HCT116 (cell line): Measurements from ENCODE around the gene SP110. TPM values are rescaled to one million over a fixed set of nuclear protein-coding genes. Genes with fewer than 3 reads are reported as not detected.

ENCODE experiments used
- ATAC-seq: fragments of 200-7000 bp; cut with Tn5 transposase; 2 replicates; pipeline ENCODE4 v1.9.1; 2020; ENCODE audit warnings: mild to moderate bottlenecking, moderate library complexity
- BruUV-seq: library from RNA; stranded (reverse); fragments of 400-500 nt; replicated peaks from 2 replicates; lab custom pipeline; 2021; lab: Mats Ljungman, UMichigan
- CTCF ChIA-PET: fragments of 300-600 bp; sonication (Branson Sonifier 250); formaldehyde crosslinking; loops from one replicate; lab custom pipeline; 2021; ENCODE audit warnings: antibody characterized with exemption; lab: Charles Lee
- POLR2A ChIA-PET: fragments of 300-600, 350-600 bp; sonication (Branson Sonifier 250); formaldehyde crosslinking; loops from one replicate; lab custom pipeline; 2021; ENCODE audit warnings: antibody characterized with exemption; lab: Charles Lee
- RAD21 ChIA-PET, 2 experiments: fragments of 300-600 bp; sonication (Branson Sonifier 250); formaldehyde crosslinking; loops; one replicate each; lab custom pipeline; 2023; ENCODE audit warnings: low total read pairs in 2 of 2; ENCODE audit not compliant: uncharacterized antibody in 2 of 2, unreplicated experiment in 2 of 2, low non-redundant PET in 1 of 2; lab: Charles Lee
- DNase-seq: peaks from one replicate; pipeline ENCODE4 v3.0.0-alpha.2; 2010; ENCODE audit warnings: low read depth, low spot score
- H2AFZ ChIP-seq: fragments of 200-600 bp; shearing (Covaris generic), sonication (generic); 2 replicates; pipeline ENCODE4 v1.6.1; 2017; ENCODE audit warnings: low read depth, mixed run types, mixed read lengths, antibody characterized with exemption, low read length; ENCODE audit not compliant: poor library complexity, severe bottlenecking
- H3K27ac ChIP-seq: 2 replicates; pipeline ENCODE4 v1.5.1; 2012; ENCODE audit warnings: low read depth, low read length
- H3K27me3 ChIP-seq: fragments of 200-600 bp; sonication (generic); 2 replicates; pipeline ENCODE4 v1.6.1; 2016; ENCODE audit warnings: mixed run types, low read length, mixed read lengths; ENCODE audit not compliant: insufficient read depth
- H3K36me3 ChIP-seq, 2 experiments: fragments of 200-500 bp in 1 of 2; fragments of 200-600 bp in 1 of 2; sonication (Bioruptor generic) in 1 of 2; sonication (generic) in 1 of 2; 2 replicates each; pipeline versions ENCODE4 v1.5.1 to v1.6.1; 2014 to 2016; ENCODE audit warnings: low read length in 2 of 2, inconsistent platforms in 1 of 2, mixed read lengths in 1 of 2, mixed run types in 1 of 2; ENCODE audit not compliant: insufficient read depth in 2 of 2, control insufficient read depth in 1 of 2
- H3K4me1 ChIP-seq, 2 experiments: fragments of 200-600 bp in 1 of 2; sonication (generic) in 1 of 2; 2 replicates each; pipeline versions ENCODE4 v1.5.1 to v1.6.1; 2012 to 2017; ENCODE audit warnings: low read length in 2 of 2, inconsistent platforms in 1 of 2, mild to moderate bottlenecking in 1 of 2, mixed read lengths in 1 of 2, mixed run types in 1 of 2, moderate library complexity in 1 of 2; ENCODE audit not compliant: insufficient read depth in 2 of 2, control insufficient read depth in 1 of 2
- H3K4me2 ChIP-seq: fragments of 200-600 bp; sonication (generic); 2 replicates; pipeline ENCODE4 v1.6.1; 2017; ENCODE audit warnings: mixed run types, low read length, mixed read lengths
- H3K4me3 ChIP-seq, 2 experiments: fragments of 200-600 bp in 1 of 2; sonication (generic) in 1 of 2; replicated peaks in 1 of 2; 2 replicates each; pipeline ENCODE4 v1.5.1; 2011 to 2016; ENCODE audit warnings: low read length in 2 of 2, control low read depth in 1 of 2, low read depth in 1 of 2, mild to moderate bottlenecking in 1 of 2, mixed read lengths in 1 of 2, mixed run types in 1 of 2
- H3K79me2 ChIP-seq: fragments of 200-600 bp; sonication (generic); 2 replicates; pipeline ENCODE4 v1.6.1; 2017; ENCODE audit warnings: mild to moderate bottlenecking, mixed run types, low read length, moderate library complexity, mixed read lengths; ENCODE audit not compliant: insufficient read depth
- H3K9ac ChIP-seq: fragments of 200-600 bp; sonication (generic); 2 replicates; pipeline ENCODE4 v1.6.1; 2016; ENCODE audit warnings: low read length, mixed read lengths
- H3K9me2 ChIP-seq: fragments of 200-600 bp; sonication (generic), shearing (Covaris generic); 2 replicates; pipeline ENCODE4 v1.6.1; 2017; ENCODE audit warnings: mixed run types, mild to moderate bottlenecking, moderate library complexity; ENCODE audit not compliant: insufficient read depth
- H3K9me3 ChIP-seq, 2 experiments: fragments of 200-500 bp in 1 of 2; fragments of 200-600 bp in 1 of 2; sonication (Bioruptor generic) in 1 of 2; sonication (generic) in 1 of 2; 2 replicates each; pipeline ENCODE4 v1.6.1; 2014 to 2017; ENCODE audit warnings: low read length in 2 of 2, mixed read lengths in 2 of 2, inconsistent platforms in 1 of 2, low read depth in 1 of 2, mild to moderate bottlenecking in 1 of 2, mixed run types in 1 of 2, moderate library complexity in 1 of 2; ENCODE audit not compliant: control insufficient read depth in 1 of 2, insufficient read depth in 1 of 2
- H4K20me1 ChIP-seq: fragments of 200-600 bp; sonication (generic), shearing (Covaris generic); 2 replicates; pipeline ENCODE4 v1.6.1; 2017; ENCODE audit warnings: mixed run types, mild to moderate bottlenecking, moderate library complexity; ENCODE audit not compliant: insufficient read depth
- CBX3 ChIP-seq: IDR thresholded peaks from 2 replicates; pipeline ENCODE4 v1.6.1; 2012; ENCODE audit warnings: low read depth
- CTCF ChIP-seq, 3 experiments: fragments of 200-600 bp in 1 of 3; sonication (generic) in 1 of 3; IDR thresholded peaks in 2 of 3; conservative IDR thresholded peaks in 1 of 3; 2 replicates each; pipeline ENCODE4 v1.5.1; 2012 to 2017; ENCODE audit warnings: low read depth in 2 of 3, low read length in 2 of 3, antibody characterized with exemption in 1 of 3, borderline replicate concordance in 1 of 3, control low read depth in 1 of 3, mild to moderate bottlenecking in 1 of 3, mixed read lengths in 1 of 3, mixed run types in 1 of 3, moderate library complexity in 1 of 3; ENCODE audit not compliant: insufficient read depth in 1 of 3
- EZH2 ChIP-seq: fragments of 200-600 bp; sonication (generic); IDR thresholded peaks from 2 replicates; pipeline ENCODE4 v1.6.1; 2017; ENCODE audit warnings: antibody characterized with exemption, mixed run types
- EZH2phosphoT487 ChIP-seq: fragments of 200-600 bp; IDR thresholded peaks from 2 replicates; pipeline ENCODE4 v1.6.1; 2018; ENCODE audit warnings: antibody characterized with exemption, borderline replicate concordance
- FOSL1 ChIP-seq: IDR thresholded peaks from 2 replicates; pipeline ENCODE4 v1.6.1; 2012; ENCODE audit warnings: low read depth
- JUND ChIP-seq: IDR thresholded peaks from 2 replicates; pipeline ENCODE4 v1.6.1; 2012
- MAX ChIP-seq: IDR thresholded peaks from 2 replicates; pipeline ENCODE4 v1.6.1; 2012
- SP1 ChIP-seq: IDR thresholded peaks from 2 replicates; pipeline ENCODE4 v1.6.1; 2012; ENCODE audit warnings: low read depth
- SRF ChIP-seq: IDR thresholded peaks from 2 replicates; pipeline ENCODE4 v1.6.1; 2012; ENCODE audit warnings: low read depth
- YY1 ChIP-seq: IDR thresholded peaks from 2 replicates; pipeline ENCODE4 v1.6.1; 2011; ENCODE audit warnings: low read length, low read depth, moderate library complexity, mild to moderate bottlenecking; ENCODE audit not compliant: insufficient replicate concordance; ENCODE audit errors: extremely low read depth
- ZBTB33 ChIP-seq: IDR thresholded peaks from 2 replicates; pipeline ENCODE4 v1.6.1; 2011; ENCODE audit warnings: mild to moderate bottlenecking, low read length, moderate library complexity; ENCODE audit not compliant: insufficient replicate concordance; ENCODE audit errors: extremely low read depth
- ZFX ChIP-seq: fragments of 450-650 bp; IDR thresholded peaks from 2 replicates; pipeline ENCODE4 v1.6.1; 2017
- ZNF274 ChIP-seq: fragments of 200-500 bp; sonication (Bioruptor generic); IDR thresholded peaks from 2 replicates; pipeline ENCODE4 v1.6.1; 2014; ENCODE audit warnings: mild to moderate bottlenecking, low read depth, low read length, inconsistent platforms
- intact Hi-C: fragments of 100-400 bp; cut with micrococcal nuclease; formaldehyde crosslinking; loops from 2 replicates; pipeline ENCODE4 v1.10.0; 2022
- total RNA-seq: library from RNA; stranded (reverse); gene quantifications from one replicate; pipeline ENCODE4 v1.2.1, GENCODE V29; 2021; ENCODE audit not compliant: unreplicated experiment
- TF ChIP-seq, protein P1 (sequence below): IDR thresholded peaks from 2 replicates; pipeline ENCODE4 v1.6.1; 2012
- TF ChIP-seq, protein P2 (sequence below): IDR thresholded peaks from 2 replicates; pipeline ENCODE4 v1.6.1; 2012; ENCODE audit warnings: low read depth

The SP110 gene
- total RNA-seq, 1 experiment from 2014 or later, result 8.5 TPM

DNA sequence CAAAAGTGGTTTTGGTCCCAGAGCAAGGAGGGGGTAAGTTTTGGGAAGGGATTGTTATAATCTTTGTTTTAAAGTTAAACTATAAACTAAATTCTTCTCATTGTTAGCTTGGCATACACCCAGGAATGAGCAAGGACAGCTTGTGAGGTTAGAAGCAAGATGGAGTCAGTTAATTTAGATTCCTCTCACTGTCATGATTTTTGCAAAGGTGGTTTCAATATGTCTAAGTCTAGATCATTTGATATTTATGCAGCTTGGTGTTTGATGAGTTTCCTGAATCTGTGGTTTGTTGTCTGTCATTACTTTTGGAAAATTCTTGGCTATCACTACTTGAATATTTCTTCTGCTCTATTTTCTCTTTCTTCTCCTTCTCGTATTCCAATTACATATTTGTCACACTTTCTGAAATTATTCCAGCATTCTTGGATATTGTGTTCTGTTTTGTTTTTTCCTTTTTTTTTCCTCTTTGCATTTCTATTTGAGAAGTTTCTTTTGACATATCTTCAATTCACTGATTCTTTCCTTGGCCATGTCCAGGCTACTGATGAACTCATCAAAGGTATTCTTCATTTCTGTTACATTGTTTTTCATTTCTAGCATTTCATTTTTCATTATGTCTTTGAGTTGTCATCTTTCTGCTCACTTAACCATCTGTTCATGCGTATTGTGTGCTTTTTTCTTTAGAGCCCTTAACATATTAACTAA is 10.9 kb upstream of the SP110 start:
- no peak for DNase-seq
- POLR2A ChIA-PET, result no interaction called here
- Histone ChIP-seq H3K9me2 (no peaks in the 10 kb centered on the region), H3K4me1 (peaks cover 0 to 6% of the 10 kb centered on the region in 2 experiments; a peak in 1 of 4 replicates), H3K9me3 (no peaks in the 10 kb centered on the region), H3K79me2 (no peaks in the 10 kb centered on the region), H4K20me1 (no peaks in the 10 kb centered on the region), H2AFZ (peak overlapping the region; percentile 57)
- RAD21 ChIA-PET, result no interaction called here
- no peak for ATAC-seq
- CTCF ChIA-PET, result no interaction called here
- no peak for TF ChIP-seq ZNF274
- TF ChIP-seq EZH2phosphoT487, result no peak
- no peak for TF ChIP-seq SRF
- TF ChIP-seq YY1, result no peak
- no peak for TF ChIP-seq CTCF (IDR thresholded peaks at IDR 0.05 in 2 of 3, conservative IDR thresholded peaks at IDR 0.05 in 1 of 3; ENCODE audit: borderline replicate concordance in 1 of 3, insufficient read depth in 1 of 3, low read depth in 2 of 3, low read length in 2 of 3)
- TF ChIP-seq CBX3, result no peak
- no peak for TF ChIP-seq MAX
- no peak for TF ChIP-seq ZFX
- TF ChIP-seq ZBTB33, result no peak
- TF ChIP-seq JUND, result no peak
- TF ChIP-seq, protein P1, sequence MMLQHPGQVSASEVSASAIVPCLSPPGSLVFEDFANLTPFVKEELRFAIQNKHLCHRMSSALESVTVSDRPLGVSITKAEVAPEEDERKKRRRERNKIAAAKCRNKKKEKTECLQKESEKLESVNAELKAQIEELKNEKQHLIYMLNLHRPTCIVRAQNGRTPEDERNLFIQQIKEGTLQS, result no peak
- no peak for TF ChIP-seq EZH2
- no peak for TF ChIP-seq FOSL1
- TF ChIP-seq, protein P2, sequence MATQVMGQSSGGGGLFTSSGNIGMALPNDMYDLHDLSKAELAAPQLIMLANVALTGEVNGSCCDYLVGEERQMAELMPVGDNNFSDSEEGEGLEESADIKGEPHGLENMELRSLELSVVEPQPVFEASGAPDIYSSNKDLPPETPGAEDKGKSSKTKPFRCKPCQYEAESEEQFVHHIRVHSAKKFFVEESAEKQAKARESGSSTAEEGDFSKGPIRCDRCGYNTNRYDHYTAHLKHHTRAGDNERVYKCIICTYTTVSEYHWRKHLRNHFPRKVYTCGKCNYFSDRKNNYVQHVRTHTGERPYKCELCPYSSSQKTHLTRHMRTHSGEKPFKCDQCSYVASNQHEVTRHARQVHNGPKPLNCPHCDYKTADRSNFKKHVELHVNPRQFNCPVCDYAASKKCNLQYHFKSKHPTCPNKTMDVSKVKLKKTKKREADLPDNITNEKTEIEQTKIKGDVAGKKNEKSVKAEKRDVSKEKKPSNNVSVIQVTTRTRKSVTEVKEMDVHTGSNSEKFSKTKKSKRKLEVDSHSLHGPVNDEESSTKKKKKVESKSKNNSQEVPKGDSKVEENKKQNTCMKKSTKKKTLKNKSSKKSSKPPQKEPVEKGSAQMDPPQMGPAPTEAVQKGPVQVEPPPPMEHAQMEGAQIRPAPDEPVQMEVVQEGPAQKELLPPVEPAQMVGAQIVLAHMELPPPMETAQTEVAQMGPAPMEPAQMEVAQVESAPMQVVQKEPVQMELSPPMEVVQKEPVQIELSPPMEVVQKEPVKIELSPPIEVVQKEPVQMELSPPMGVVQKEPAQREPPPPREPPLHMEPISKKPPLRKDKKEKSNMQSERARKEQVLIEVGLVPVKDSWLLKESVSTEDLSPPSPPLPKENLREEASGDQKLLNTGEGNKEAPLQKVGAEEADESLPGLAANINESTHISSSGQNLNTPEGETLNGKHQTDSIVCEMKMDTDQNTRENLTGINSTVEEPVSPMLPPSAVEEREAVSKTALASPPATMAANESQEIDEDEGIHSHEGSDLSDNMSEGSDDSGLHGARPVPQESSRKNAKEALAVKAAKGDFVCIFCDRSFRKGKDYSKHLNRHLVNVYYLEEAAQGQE, result no peak
- TF ChIP-seq SP1, result no peak
- TF ChIP-seq, all 23 proteins: peak for 0
- Histone ChIP-seq H3K27ac (no peak overlapping the region), H3K36me3 (no peaks in the 10 kb centered on the region), H3K9ac (no peak overlapping the region), H3K27me3 (no peaks in the 10 kb centered on the region), H3K4me3 (no peak overlapping the region), H3K4me2 (0 out of 2 replicates have a peak overlapping the region, but pooled peaks have one; percentile 12)
- no TSS peak for BruUV-seq
- intact Hi-C loops, result no loop called here
